AG09309 (cell line): Measurements from ENCODE around the gene COL6A3.

Experiments used
- DNase-seq: peaks from one replicate; pipeline ENCODE4 v3.0.0-alpha.2; 2010; ENCODE audit warnings: low read depth
- H3K4me3 ChIP-seq: 2 replicates; pipeline ENCODE4 v1.5.1; 2011; ENCODE audit warnings: mild to moderate bottlenecking, low read depth, low read length, moderate library complexity; ENCODE audit not compliant: control insufficient read depth
- TF ChIP-seq, protein P1 (sequence below): IDR thresholded peaks from 2 replicates; pipeline ENCODE4 v1.5.1; 2011; ENCODE audit warnings: mild to moderate bottlenecking, low read depth, low read length, inconsistent platforms; ENCODE audit not compliant: insufficient read depth, control insufficient read depth; ENCODE audit errors: missing control alignments

Gene COL6A3

GRCh38 chr2:237378650-237379049 is 35.3 kb downstream of the COL6A3 start:
- DNase-seq = no peak
- TF ChIP-seq, protein P1, sequence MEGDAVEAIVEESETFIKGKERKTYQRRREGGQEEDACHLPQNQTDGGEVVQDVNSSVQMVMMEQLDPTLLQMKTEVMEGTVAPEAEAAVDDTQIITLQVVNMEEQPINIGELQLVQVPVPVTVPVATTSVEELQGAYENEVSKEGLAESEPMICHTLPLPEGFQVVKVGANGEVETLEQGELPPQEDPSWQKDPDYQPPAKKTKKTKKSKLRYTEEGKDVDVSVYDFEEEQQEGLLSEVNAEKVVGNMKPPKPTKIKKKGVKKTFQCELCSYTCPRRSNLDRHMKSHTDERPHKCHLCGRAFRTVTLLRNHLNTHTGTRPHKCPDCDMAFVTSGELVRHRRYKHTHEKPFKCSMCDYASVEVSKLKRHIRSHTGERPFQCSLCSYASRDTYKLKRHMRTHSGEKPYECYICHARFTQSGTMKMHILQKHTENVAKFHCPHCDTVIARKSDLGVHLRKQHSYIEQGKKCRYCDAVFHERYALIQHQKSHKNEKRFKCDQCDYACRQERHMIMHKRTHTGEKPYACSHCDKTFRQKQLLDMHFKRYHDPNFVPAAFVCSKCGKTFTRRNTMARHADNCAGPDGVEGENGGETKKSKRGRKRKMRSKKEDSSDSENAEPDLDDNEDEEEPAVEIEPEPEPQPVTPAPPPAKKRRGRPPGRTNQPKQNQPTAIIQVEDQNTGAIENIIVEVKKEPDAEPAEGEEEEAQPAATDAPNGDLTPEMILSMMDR = no peak

DNA sequence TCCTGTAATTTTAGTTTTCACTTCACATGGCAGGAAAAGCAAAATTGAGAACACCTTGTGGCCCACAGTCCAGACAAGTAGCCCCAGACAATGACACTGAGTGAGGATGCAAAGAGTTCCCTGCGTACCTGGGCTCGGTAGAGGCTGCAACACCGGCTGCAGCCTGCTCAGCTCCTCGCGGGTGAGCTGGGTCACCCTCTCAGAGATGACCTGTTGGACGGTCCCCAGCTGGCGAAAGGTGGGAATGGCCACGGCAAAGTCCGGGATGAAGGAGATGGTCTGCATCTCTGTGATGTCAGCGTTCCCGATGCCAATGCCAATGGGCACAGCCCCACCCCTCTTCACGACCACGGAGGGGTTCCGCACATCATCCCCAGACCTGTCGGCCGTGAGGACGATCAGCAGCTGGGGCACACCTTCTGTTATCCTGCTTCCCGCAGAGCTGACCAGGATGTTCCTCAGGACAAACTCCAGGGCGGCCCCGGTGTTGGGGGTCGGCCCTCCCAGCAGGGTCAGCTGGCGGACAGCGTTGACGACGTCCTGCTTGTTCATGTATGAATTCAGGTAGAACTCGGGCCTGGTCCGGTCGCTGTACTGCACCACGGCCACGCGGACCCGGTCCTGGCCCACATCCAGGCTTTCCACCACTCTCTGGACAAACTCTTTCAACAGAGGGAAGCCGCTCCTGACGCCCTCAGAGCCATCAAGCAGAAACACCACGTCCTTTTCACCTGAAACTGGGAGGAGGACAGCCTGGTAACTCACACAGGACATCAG is 39.5 kb downstream of the COL6A3 start:
- DNase-seq = no peak
- H3K4me3 ChIP-seq = no peak overlapping the region
- TF ChIP-seq, protein P1 = no peak

More at GRCh38 chr2:237378650-237379049, 35.3 kb downstream of the COL6A3 start:
- H3K4me3 ChIP-seq = no peak overlapping the region

- H3K4me3 ChIP-seq = no peak overlapping the region
- TF ChIP-seq, protein P1 = no peak
- no peak for DNase-seq
These were observed 42.1 kb downstream of the COL6A3 start for GRCh38 chr2:237371856-237372255.

DNA sequence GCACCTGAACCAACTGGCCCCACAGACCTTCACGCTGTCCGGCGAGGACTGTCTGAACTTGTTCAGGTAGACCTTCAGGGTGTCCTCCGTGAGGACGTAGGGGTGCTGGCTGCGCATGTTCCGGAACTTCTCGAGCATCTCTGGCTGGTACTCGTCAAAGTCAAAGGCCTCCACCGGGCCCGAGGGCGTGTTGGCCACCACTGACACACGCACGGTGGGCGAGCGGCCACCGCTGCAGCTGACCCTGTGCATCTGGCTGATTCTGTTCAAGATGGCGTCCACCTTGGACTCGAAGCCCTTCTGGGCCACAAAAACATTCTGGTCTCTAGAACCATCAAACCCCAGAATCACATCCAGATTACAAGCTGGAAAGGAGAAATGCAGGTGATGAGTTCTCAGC is 48.3 kb downstream of the COL6A3 start:
- DNase-seq = no peak
- H3K4me3 ChIP-seq = no peak overlapping the region
- TF ChIP-seq, protein P1 = no peak

DNA sequence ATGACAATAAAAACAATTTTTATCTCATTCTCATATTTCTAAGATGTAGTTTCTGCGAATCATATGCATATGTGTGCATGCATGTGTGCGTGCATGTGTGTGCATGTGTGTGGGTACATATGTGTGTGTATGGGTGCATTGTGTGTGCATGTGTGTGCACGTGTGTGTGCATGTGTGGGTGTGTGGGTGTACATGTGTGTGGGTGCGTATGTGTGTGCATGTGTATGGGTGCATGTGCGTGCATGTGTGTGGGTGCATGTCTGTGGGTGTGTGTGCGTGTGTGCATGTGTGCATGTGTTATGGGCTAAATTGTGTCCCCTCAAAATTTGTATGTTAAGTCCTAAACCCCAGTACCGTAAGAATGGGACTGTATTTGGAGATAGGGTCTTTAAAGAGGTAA is 49.3 kb downstream of the COL6A3 start:
- no peak for DNase-seq
- no peak overlapping the region for H3K4me3 ChIP-seq
- TF ChIP-seq, protein P1 = no peak

DNA sequence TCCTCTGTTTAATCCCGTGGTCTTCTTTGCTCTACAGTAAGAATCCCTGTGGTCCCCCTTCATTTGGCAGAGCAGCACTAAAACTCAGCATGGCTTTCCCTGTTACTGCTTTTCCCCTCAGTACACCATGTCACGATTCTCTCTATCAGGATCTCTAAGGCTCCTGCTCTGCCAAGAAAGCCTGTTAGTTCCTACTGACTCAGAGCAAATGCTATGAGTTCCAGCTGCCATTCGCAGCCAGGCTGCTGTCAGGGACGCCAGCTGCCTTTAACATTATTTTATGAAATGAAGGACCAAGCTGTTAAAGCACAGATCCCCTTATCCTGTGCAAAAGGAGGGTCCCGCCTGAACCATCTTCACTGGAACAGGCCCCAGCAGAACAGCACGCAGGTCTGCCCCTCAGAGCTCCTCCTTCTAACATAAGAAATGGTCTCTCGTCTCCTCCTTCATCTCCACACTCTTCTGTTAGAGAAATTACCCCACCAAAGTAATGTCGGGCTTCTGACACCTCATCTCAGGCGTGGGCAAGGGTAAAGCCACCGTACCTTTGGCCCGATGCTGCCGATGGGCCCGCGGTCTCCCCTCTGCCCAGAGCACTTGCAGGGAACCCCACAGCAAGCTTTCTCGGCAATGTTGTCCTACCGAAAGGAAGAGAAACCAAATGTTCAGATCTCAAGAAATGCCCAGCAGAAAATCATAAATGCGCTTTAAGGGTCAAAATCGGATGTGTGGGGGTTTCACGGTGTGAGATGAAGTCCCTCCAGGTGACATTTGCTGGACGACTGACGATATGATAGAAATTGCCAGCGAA is 52.6 kb downstream of the COL6A3 start:
- no peak overlapping the region for H3K4me3 ChIP-seq
- peak; percentile 37 for DNase-seq
- TF ChIP-seq, protein P1 = no peak
